GF-D8 (cell line): Measurements from ENCODE around the gene CLASP1.
A peak's percentile ranks its signal among the peaks of the same experiment; 100 is the strongest.

Experiments
- DNase-seq: peaks from one replicate; lab custom pipeline; 2025; lab: John Stamatoyannopoulos, UW

CLASP1 gene

GRCh38 chr2:121539750-121540469, 109.4 kb downstream of the CLASP1 start:
- DNase-seq, result no peak

GRCh38 chr2:121536850-121537557, 112.3 kb downstream of the CLASP1 start:
- DNase-seq, result no peak

- DNase-seq, result no peak
Measured at GRCh38 chr2:121536347-121536746, 112.9 kb downstream of the CLASP1 start.

- no peak for DNase-seq
Measured at GRCh38 chr2:121534007-121534406, 115.3 kb downstream of the CLASP1 start.

- DNase-seq, result no peak
Measured at GRCh38 chr2:121532894-121533293, 116.4 kb downstream of the CLASP1 start.

- peak; percentile 31 for DNase-seq
Measured at GRCh38 chr2:121532347-121532766, 116.9 kb downstream of the CLASP1 start.

- DNase-seq, result peak; percentile 62
Measured at GRCh38 chr2:121530212-121530705, 119.0 kb downstream of the CLASP1 start.

GRCh38 chr2:121529439-121530211, 119.6 kb downstream of the CLASP1 start:
- peak; percentile 16 for DNase-seq

DNA sequence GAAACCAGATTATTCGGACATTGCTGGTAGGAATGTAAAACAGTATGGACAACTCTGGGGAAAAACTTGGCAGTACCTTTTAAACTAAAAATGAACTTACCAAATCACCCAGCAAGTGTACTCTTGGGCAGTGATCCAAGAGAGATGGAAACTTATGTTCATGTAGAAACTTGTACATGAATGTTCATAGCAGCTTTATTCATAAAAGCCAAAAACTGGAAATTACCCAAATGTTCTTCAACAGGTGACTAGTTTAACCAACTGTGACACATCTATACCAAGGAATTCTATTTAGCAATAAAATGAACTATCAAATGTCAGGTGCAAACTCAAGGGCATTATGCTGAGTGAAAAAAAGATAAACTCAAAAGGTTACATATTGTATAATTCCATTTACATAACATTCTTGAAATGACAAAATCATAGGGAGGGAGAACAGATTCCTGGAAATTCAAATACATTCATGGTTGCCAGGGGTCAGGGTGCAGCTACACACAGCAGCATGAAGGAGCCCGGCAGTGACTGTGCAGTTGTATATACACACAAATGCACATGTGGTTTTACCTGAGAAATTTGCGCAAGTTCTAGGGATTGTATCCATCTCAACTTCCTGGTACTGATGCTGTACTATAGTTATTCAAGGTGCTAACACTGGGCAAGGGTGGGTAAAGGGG, 122.1 kb downstream of the CLASP1 start:
- no peak for DNase-seq

DNA sequence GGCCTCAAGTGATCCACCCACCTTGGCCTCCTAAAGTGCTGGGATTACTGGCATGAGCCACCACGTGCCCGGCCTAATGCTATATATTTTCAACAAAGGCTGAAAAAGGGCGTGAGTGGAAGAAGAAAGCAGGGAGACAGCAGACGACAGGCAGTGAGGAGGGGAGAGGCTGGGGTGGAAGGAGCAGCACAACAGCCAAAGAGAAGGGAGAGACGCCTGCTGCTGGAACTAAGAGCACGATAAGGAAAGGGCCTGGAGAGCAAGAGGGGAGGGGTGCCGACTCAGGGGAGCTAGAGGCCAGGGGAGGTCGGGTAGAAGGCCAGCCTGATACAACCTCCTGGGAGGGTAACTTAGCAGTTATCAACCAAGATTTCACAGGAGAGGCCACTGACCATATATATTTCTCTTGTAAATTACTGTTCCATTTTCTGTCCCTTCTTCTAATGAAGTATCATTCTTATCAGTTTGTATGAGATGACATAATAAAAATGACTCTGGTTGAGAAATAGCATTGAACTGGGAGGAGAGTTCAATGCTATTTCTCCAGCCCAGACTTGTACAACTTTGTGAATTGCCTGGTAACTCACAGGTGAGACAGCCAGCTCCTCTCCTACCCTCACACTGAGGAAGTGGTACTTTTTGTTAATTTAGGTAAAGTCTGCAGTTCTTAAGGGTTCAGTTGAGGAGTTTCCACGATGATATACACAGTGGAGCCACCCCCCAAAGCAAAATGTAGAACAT, 124.4 kb downstream of the CLASP1 start:
- DNase-seq, result no peak

- no peak for DNase-seq
Measured at GRCh38 chr2:121521359-121521758, 127.9 kb downstream of the CLASP1 start.

- DNase-seq, result no peak
Measured at GRCh38 chr2:121520641-121520994, 128.6 kb downstream of the CLASP1 start.

GRCh38 chr2:121519732-121520640, 129.3 kb downstream of the CLASP1 start:
- DNase-seq, result no peak

GRCh38 chr2:121519153-121519552, 130.1 kb downstream of the CLASP1 start:
- no peak for DNase-seq

DNA sequence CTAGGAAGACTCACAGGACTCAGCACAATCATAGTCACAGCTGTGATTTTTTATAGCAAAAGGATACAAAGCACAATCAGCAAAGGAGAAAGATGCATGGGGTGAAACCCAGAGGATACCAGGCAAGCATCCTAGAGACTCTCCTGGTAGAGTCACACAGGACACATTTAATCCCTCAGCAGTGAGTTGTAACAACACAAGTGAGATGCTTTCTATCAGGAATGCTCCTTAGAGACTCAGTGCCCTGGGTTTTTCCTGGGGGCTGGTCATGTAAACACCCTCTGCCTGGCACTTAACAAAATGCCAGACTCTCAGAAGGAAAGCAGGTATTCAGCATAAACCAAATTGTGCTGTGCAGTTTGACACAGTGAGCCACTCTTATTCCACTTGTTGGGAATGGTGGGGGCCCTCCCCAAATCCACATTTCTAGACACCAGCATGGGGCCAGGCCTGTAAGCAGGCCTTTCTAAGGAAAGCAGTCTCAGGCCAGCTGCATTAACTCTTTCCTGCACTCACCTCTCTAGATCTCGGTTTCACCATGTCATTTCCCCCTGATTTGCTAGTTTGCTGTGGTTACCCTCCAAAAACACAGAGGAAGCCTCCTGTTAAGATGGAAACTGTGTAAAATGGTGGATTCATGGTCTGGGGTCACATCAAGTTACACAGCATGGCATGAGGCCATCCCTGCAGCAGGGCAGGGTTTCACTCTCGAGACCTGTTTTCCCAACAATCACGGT, 135.5 kb downstream of the CLASP1 start:
- DNase-seq, result no peak

DNA sequence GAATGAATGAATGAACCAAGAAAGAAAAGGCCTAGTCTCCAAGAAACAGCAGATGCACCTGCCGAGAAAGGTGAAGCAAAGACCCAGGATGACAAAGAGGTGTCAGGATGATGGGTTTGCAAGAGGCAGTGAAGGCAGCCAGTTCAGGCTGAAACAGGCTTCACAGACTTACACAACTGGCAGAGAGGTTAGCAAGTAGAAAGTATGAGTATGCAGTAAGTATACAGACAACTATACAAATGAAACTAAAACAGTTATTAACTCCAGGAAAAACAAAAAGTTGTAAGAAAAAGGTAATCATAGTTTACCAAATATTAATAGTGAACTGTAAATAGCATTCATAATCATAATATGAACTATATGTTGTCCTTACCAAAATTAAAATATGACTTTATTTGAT, 138.4 kb downstream of the CLASP1 start:
- no peak for DNase-seq

DNA sequence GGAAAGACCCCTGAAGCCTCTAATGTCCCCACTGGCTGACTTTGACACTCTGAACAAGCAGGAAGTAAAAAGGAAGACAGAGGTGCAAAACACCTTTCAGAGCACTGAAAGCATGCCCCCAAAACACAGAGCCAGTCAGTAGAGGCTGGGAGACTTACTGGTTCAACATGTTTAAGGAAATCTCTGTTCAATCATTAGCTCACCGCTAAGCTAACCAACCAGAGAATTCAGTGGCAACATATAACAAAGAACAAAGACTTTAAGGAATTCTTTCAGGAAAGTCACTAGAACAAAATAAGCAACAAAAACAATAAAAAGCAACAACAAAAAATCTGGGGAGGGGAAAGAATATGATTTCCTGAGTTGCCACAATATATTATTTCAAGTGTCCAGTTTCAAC, 142.6 kb downstream of the CLASP1 start:
- no peak for DNase-seq

DNA sequence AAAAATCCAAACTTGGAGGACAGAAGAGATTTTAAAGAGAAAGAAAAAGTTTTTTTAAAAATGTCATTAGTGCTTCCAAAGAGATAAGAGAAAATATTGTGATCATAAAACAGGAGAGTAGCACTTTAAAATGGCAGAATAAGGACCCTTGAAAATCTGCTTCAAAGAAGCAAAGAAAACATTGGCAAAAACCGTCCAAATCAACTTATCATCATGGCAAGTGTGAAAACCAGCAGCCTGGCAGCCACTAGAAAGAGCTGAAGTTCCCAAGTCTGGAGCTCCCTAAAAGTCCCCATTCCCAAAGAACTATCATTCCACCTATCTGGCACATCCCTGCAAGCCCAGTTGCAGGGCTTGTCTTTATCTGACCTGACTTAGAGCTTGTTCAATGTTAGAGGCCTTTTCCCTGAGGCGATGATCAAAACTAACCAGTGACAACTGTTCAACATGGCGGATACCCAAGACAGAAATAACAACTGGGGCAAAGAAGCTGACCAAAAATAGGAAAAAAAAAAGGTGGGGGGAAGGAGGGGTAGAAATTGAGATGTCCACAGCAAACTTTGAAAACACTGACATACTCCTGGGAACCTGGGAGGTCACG, 143.2 kb downstream of the CLASP1 start:
- no peak for DNase-seq

DNA sequence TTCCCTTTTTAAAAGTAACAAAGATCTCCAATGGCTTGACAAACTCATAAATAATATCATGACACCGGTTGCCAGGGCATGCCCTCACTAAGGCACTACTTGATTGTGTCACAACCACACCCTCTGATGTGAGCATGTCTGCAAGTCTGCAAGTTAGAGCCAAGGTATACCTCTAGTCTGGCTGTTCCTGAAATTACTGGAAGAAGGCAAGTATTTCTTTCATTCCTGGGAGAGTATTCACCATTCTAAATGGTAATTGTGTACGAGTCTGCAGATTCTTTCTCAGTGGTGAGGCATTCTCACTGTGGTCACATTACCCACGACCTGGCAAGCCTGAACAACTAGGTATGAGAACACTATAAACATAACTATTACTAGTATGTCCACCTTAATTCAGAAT, 144.3 kb downstream of the CLASP1 start:
- no peak for DNase-seq
